ENCODE data around the gene CNKSR3.

GRCh38 chr6:154534531-154534930, 24.0 kb upstream of the CNKSR3 start:
- no peak for TF ChIP-seq POLR2AphosphoS5 (IDR thresholded peaks at IDR 0.05; ENCODE audit: low read depth, low read length)
- no peak for TF ChIP-seq TAF1 (IDR thresholded peaks at IDR 0.05; ENCODE audit: borderline replicate concordance, low read depth, low read length)
- TF ChIP-seq POLR2A (IDR thresholded peaks at IDR 0.05; ENCODE audit: low read depth, low read length), result no peak
